Tibial artery (tissue), 4 donors: ENCODE results near the gene ANKRD55.

Experiments
- DNase-seq, 2 donors: peaks; one replicate each; pipeline ENCODE4 v3.0.0-alpha.2; 2019
- H3K27ac ChIP-seq, 2 donors: fragments of 200-600 bp; sonication (generic) in 1 of 2; 1 replicate in 1 of 2; 2 replicates in 1 of 2; pipeline ENCODE4 v1.5.1; 2018 to 2019; ENCODE audit warnings: mild to moderate bottlenecking in 1 of 2
- H3K27me3 ChIP-seq, 2 donors: fragments of 200-600 bp; sonication (generic) in 1 of 2; one replicate each; pipeline versions ENCODE4 v1.5.1 to v1.6.0; 2016 to 2019
- H3K36me3 ChIP-seq, 3 donors: fragments of 200-600 bp; sonication (generic) in 2 of 3; one replicate each; pipeline ENCODE4 v1.5.1; 2016 to 2019; ENCODE audit warnings: mild to moderate bottlenecking in 2 of 3
- H3K4me1 ChIP-seq, 4 donors: fragments of 200-600 bp; sonication (generic) in 2 of 4; 1 replicate in 3 of 4; 2 replicates in 1 of 4; pipeline ENCODE4 v1.5.1; 2016 to 2019
- H3K4me3 ChIP-seq, 2 donors: fragments of 200-600 bp; sonication (generic) in 1 of 2; 1 replicate in 1 of 2; 2 replicates in 1 of 2; pipeline ENCODE4 v1.5.1; 2018 to 2019; ENCODE audit warnings: mild to moderate bottlenecking in 2 of 2
- H3K9me3 ChIP-seq, 3 donors: fragments of 200-600 bp; sonication (generic) in 1 of 3; one replicate each; pipeline ENCODE4 v1.5.1; 2016 to 2019
- intact Hi-C: fragments of 100-400 bp; cut with DNase I; formaldehyde crosslinking; loops from one replicate; pipeline ENCODE4 v1.15.0; 2023; ENCODE audit warnings: low total_unique reads
- TF ChIP-seq, protein P1 (sequence below), 2 experiments: fragments of 200-600 bp in 1 of 2; fragments of 450-650 bp in 1 of 2; IDR thresholded peaks; one replicate each; pipeline ENCODE4 v1.5.1; 2017 to 2019; ENCODE audit warnings: antibody characterized with exemption in 2 of 2, mild to moderate bottlenecking in 1 of 2, moderate library complexity in 1 of 2

Gene ANKRD55

DNA sequence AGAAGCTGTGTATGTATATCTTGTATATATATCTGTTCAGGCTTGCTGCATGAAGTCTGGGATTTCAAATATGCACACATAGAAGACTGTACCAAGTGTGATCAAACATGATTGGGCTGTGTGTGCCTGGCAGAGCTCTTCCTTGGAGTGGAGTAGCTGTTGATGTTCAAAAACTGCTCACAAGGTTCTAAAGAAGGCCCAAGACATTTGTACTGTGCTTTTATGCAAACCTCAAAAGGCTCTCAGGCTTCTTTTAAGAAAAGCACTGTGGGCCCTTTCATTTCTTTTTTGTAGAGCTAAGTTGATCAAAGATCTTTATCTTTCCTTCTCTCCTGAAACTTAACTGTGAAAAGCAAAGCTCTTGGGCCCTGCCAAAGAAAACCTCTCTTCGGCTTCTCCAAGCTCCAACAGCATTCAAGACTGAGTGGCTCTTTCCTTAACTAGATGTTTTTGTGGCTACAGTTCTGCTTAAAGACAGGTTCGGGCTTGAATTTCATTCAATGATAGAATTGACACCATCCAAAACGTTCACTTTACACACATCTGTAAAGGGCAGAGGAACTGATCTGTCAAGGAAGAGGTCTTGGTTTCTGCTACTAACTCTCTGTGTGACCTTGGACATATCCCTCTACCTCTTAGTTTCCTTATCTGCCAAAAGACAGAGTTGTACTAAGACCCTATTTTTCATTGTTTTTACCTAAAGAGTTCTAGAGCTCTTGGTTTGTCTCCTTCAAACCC lies 132.5 kb downstream of the ANKRD55 start:
- DNase-seq, result no peak
- Histone ChIP-seq H3K27ac (peak overlapping the region in 1 of 2 donors; percentile 7), H3K4me3 (no peak overlapping the region), H3K27me3 (no peaks in the 10 kb centered on the region), H3K9me3 (no peaks in the 10 kb centered on the region), H3K4me1 (peaks cover 0 to 24% (median 11%) of the 10 kb centered on the region in 4 donors), H3K36me3 (no peaks in the 10 kb centered on the region)
- TF ChIP-seq, protein P1, sequence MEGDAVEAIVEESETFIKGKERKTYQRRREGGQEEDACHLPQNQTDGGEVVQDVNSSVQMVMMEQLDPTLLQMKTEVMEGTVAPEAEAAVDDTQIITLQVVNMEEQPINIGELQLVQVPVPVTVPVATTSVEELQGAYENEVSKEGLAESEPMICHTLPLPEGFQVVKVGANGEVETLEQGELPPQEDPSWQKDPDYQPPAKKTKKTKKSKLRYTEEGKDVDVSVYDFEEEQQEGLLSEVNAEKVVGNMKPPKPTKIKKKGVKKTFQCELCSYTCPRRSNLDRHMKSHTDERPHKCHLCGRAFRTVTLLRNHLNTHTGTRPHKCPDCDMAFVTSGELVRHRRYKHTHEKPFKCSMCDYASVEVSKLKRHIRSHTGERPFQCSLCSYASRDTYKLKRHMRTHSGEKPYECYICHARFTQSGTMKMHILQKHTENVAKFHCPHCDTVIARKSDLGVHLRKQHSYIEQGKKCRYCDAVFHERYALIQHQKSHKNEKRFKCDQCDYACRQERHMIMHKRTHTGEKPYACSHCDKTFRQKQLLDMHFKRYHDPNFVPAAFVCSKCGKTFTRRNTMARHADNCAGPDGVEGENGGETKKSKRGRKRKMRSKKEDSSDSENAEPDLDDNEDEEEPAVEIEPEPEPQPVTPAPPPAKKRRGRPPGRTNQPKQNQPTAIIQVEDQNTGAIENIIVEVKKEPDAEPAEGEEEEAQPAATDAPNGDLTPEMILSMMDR (IDR thresholded peaks at IDR 0.05), result no peak
- intact Hi-C loops, result no loop called here

DNA sequence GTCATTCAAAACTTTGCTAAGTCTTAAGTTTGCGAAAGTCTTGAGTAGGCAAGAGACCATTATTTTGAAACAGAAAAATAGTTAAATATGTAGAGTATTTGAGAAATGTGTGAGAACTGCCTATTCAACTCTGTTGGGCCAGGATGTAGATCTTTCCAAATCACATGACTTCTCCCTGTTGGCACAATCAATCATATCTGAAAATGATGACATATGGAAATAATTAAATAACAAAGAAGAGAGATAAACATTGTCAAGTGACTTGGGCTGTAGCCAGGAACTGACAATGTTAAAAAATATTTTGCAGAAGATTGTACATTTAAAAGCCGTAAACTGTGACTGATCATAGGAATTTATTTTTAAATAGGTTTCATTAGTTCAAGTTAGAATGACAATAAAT lies 133.8 kb downstream of the ANKRD55 start:
- DNase-seq, result no peak
- H3K27me3 ChIP-seq, result no peaks in the 10 kb centered on the region
- no peak overlapping the region for H3K27ac ChIP-seq
- H3K4me3 ChIP-seq, result no peak overlapping the region
- TF ChIP-seq, protein P1 (IDR thresholded peaks at IDR 0.05), result no peak
- H3K4me1 ChIP-seq, result peaks cover 0 to 24% (median 11%) of the 10 kb centered on the region in 4 donors
- no peaks in the 10 kb centered on the region for H3K36me3 ChIP-seq
- H3K9me3 ChIP-seq, result no peaks in the 10 kb centered on the region
- intact Hi-C loops, result no loop called here

DNA sequence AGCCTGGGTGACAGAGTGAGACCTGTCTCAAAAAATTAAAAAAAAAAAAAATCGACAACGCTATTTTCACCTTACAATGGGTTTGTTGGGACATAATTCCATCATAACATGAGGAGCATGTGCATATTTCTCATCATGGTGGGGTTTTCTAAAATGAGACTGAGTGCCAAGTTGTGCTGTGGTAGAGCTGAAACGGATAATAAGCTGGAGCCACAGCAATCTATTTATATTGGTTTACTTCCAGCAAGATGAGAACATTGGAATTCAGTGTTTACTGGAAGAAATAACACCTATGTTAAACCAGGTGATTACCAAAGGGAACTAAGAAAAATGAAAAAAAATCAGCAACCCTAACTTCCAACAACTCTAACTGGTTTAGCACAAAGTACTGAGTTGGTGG lies 136.1 kb downstream of the ANKRD55 start:
- H3K4me1 ChIP-seq, result peaks cover 0 to 24% (median 11%) of the 10 kb centered on the region in 4 donors
- intact Hi-C loops, result no loop called here
- no peaks in the 10 kb centered on the region for H3K27me3 ChIP-seq
- DNase-seq, result no peak
- TF ChIP-seq, protein P1 (IDR thresholded peaks at IDR 0.05), result no peak
- no peaks in the 10 kb centered on the region for H3K9me3 ChIP-seq
- H3K27ac ChIP-seq, result no peak overlapping the region
- no peaks in the 10 kb centered on the region for H3K36me3 ChIP-seq
- H3K4me3 ChIP-seq, result no peak overlapping the region

DNA sequence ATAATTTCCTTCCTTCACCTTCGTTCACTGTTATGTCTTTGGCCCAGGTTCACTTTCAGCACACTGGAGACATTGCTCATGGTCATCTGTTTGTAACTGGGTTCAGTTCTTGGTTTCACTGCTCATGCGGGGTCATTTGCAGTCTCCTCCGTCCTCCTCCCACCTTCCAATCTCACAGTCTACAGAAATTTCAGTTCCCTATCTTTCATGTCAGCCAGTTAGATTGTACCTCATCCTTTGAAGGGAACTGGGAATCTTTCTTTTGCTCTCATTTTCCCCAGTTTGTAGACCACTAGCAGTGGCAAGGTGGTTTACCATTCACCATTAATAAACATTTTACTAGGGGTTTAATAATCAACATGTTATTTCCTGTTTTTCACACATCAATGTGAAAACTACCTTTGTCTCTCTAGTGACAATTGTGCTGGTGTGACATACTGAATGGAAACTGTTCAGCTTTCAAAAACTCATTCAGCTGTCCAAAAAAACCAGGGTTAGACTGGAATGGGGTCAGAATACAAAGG lies 137.5 kb downstream of the ANKRD55 start:
- no peak for DNase-seq
- TF ChIP-seq, protein P1 (IDR thresholded peaks at IDR 0.05), result no peak

DNA sequence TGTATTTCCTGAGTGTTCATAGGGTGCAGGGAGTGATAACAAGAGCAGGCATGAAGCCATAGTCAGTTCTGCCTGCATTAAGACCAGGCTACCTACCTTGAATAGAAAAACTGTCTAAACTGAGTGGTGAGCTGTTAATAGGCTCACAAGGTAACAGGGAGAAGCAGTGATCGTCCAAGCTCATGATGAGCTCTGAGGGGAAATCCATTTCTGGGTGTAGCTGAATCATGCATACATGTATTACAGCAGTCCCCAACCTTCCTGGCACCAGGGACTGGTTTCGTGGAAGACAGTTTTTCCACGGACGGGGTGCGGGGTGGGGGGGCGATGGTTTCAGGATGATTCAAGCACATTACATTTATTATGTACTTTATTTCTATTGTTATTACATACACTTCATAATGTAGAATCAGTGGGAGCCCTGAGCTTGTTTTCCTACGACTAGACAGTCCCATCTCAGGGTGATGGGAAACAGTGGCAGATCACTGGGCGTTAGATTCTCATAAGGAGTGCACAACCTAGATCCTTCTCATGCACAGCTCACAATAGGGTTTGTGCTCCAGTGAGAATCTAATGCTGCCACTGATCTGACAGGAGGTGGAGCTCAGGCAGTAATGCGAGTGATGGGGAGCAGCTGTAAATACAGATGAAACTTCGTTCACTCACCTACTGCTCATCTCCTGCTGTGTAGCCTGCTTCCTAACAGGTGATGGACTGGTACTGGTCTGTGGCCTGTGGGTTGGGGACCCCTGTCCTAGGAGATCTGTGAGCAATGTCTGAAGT lies 138.4 kb downstream of the ANKRD55 start:
- Histone ChIP-seq H3K4me1 (peaks cover 0 to 15% (median 9%) of the 10 kb centered on the region in 4 donors), H3K27me3 (no peaks in the 10 kb centered on the region), H3K27ac (no peak overlapping the region), H3K9me3 (no peaks in the 10 kb centered on the region), H3K4me3 (no peak overlapping the region), H3K36me3 (no peaks in the 10 kb centered on the region)
- intact Hi-C loops, result no loop called here
- no peak for DNase-seq
- TF ChIP-seq, protein P1 (IDR thresholded peaks at IDR 0.05), result no peak

More for the DNA sequence above, 137.5 kb downstream of the ANKRD55 start:
- no peaks in the 10 kb centered on the region for H3K27me3 ChIP-seq
- H3K9me3 ChIP-seq, result no peaks in the 10 kb centered on the region
- peaks cover 0 to 24% (median 11%) of the 10 kb centered on the region in 4 donors for H3K4me1 ChIP-seq
- H3K4me3 ChIP-seq, result no peak overlapping the region
- intact Hi-C loops, result no loop called here
- no peak overlapping the region for H3K27ac ChIP-seq
- H3K36me3 ChIP-seq, result no peaks in the 10 kb centered on the region
